Ectodermal cell (in vitro differentiated cells): ENCODE measurements around the gene LHX1.

Experiments used
- H3K27ac ChIP-seq: 2 replicates; pipeline ENCODE4 v1.7.0; 2013; ENCODE audit warnings: mild to moderate bottlenecking, low read depth, low read length; ENCODE audit not compliant: insufficient read depth, poor library complexity, severe bottlenecking
- H3K27me3 ChIP-seq: 2 replicates; pipeline ENCODE4 v1.7.0; 2013; ENCODE audit warnings: mild to moderate bottlenecking, low read length; ENCODE audit not compliant: insufficient read depth, control insufficient read depth, poor library complexity, severe bottlenecking
- H3K36me3 ChIP-seq: one replicate; pipeline ENCODE4 v1.7.0; 2013; ENCODE audit warnings: low read length; ENCODE audit not compliant: control insufficient read depth, insufficient read depth
- H3K4me1 ChIP-seq: one replicate; pipeline ENCODE4 v1.7.0; 2013; ENCODE audit warnings: low read length; ENCODE audit not compliant: control insufficient read depth, insufficient read depth
- H3K4me3 ChIP-seq: 2 replicates; pipeline ENCODE4 v1.7.0; 2013; ENCODE audit warnings: low read depth, low read length, control low read depth; ENCODE audit not compliant: insufficient read depth
- H3K9me3 ChIP-seq: 2 replicates; pipeline ENCODE4 v1.7.0; 2013; ENCODE audit warnings: mild to moderate bottlenecking, low read length, moderate library complexity; ENCODE audit not compliant: control insufficient read depth

LHX1 gene

DNA sequence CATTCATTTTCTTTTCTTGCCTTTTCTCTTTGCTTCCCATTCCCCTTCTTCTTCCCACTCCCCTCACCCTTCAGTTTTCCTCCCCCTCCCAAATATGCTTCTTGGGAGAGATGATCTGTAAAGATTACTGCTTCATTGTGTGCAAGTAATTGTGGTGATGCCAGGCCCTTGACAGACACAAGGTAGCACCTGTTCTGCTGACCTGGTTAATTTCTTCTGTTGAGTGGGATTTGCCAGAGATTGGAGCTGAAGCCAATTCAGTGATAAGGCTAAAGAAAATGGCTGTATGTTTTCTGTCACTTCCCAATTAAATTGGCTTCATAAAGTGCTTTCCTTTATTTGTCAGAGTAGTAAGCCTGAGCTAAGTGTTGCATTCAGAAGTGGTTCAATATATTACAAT lies 56.0 kb downstream of the LHX1 start:
- H3K27ac ChIP-seq = no peak overlapping the region
- no peak overlapping the region for H3K4me3 ChIP-seq
- H3K36me3 ChIP-seq = peaks cover 36% of the 10 kb centered on the region
- H3K4me1 ChIP-seq = no peaks in the 10 kb centered on the region
- H3K27me3 ChIP-seq = no peaks in the 10 kb centered on the region
- H3K9me3 ChIP-seq = peaks cover 2% of the 10 kb centered on the region
